Stimulated activated CD8-positive, alpha-beta memory T cell treated with anti-CD3 and anti-CD28 coated beads, Interleukin-12 subunit alpha, Interleukin-12 subunit beta, amount 100 ng/mL, for 24 hours (primary cell): ENCODE results near the gene RPS18.
"Not testable (repeated sequence)": the region's sequence is repeated elsewhere in the genome, so short reads cannot be mapped to it uniquely, and the experiment has no call there.

Source experiments
- DNase-seq: peaks from one replicate; pipeline ENCODE4 v3.0.0-alpha.2; 2020; ENCODE audit errors: extremely low read depth

Gene RPS18

DNA sequence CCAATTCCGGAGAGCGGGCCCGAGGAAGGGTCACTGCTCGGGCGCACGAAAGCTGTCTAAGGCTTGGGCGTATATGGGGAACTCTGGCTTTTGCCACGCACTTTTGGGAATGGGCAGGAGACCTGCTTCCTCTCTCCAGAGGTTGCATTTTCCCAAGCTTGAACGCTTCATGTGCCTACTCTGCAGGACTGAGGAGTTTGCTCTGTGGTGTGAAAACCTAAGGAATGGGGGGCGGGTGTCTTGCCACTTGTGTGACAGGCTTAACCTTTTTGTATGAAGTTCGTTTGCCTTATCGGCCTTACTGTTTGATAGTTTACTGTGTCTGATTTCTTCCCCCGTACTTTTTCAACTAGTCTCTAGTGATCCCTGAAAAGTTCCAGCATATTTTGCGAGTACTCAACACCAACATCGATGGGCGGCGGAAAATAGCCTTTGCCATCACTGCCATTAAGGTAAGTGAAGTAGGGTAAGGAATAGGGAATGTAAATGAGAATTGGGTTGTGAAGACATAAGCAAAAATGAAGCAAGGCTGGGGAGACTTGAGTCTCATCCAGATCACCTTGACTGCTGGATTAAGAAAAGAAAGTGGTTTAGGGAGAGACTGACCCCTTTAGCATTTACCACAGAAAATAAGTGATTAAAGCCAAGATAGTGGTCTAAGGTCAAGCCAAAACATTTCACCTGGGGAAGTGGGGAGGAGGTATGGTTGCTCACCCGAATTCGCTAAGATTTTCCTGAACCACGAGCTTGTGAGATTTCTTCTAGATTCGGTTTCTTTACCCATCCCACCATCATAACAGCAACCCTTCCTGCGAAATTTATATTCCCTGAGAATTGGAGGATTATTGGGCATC, 627 bp downstream of the RPS18 start:
- no peak for DNase-seq

GRCh38 chr6:33273129-33273923, 1.5 kb downstream of the RPS18 start:
- no peak for DNase-seq

DNA sequence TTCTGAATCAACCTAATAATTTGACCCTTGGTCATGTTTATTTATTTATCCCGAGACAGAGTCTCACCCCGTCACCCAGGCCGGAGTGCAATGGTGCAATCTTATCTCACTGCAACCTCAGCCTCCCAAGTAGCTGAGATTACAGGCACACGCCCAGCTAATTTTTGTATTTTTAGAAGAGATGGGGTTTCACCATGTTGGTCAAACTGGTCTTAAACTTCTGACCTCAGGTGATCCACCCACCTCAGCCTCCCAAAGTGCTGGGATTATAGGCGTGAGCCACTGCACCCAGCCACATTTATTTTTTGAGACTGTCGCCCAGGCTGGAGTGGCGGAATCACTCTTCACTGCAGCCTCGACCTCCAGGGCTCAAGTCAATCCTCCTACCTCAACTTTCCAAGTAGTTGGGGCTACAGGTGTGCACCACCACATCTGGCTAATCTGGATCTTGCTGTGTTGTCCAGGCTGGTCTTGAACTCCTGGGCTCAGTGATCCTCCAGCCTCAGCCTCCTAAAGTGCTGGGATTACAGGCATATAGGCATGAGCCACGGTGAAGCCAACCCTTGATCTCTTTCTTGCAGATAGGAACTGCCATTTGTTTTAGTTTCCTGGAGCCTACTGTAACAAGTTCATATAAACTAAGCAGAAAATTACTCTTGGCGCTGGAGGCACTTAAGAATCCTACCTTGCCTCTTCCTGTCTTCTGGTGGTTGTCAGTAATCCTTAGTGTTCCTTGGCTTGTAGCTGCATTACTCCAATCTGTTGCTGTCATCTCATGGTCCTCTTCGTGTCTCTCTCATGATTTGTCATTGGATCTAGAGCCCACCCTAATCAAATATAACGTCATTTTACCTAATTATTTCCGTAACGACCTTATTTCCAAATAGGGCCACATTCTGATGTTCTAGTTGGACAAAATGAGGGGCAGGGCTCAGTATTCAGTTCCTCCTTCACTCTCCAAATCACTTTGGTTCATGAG, 2.3 kb downstream of the RPS18 start:
- DNase-seq, result no peak

DNA sequence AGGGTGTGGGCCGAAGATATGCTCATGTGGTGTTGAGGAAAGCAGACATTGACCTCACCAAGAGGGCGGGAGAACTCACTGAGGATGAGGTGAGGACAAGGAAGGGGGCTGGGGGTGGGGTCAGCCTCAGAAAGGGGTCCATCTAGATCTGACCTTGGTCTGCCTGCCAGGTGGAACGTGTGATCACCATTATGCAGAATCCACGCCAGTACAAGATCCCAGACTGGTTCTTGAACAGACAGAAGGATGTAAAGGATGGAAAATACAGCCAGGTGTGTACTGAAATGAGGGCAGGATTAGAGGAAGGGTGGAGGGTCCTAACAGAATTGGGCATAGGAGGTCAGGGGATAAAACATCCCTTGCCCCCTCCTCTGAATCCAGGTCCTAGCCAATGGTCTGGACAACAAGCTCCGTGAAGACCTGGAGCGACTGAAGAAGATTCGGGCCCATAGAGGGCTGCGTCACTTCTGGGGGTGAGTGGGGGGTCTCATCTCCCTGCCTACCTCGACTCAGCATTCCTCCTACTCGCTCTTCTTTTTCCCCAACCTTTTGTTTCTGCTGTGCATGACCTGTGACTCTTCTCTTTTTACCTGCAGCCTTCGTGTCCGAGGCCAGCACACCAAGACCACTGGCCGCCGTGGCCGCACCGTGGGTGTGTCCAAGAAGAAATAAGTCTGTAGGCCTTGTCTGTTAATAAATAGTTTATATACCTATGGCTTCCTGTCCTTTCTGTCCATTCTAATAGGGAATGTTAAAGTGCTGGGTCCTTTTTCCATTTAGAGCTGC, 4.1 kb downstream of the RPS18 start:
- not testable (repeated sequence) for DNase-seq

DNA sequence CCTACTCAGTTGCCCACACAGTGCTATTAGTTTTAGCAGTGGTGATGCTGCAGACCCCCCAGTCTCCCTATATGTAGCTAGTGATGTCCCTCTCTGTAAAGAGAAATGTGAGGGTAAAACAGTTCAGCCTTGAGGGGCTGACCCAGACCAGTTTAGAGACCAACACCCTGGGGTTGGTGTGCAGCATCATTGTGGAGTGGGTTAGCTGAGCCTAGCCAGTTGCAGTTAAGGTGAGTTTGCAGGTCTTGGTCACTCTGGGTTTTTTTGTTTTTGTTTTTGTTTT, 4.6 kb downstream of the RPS18 start:
- DNase-seq, result no peak

DNA sequence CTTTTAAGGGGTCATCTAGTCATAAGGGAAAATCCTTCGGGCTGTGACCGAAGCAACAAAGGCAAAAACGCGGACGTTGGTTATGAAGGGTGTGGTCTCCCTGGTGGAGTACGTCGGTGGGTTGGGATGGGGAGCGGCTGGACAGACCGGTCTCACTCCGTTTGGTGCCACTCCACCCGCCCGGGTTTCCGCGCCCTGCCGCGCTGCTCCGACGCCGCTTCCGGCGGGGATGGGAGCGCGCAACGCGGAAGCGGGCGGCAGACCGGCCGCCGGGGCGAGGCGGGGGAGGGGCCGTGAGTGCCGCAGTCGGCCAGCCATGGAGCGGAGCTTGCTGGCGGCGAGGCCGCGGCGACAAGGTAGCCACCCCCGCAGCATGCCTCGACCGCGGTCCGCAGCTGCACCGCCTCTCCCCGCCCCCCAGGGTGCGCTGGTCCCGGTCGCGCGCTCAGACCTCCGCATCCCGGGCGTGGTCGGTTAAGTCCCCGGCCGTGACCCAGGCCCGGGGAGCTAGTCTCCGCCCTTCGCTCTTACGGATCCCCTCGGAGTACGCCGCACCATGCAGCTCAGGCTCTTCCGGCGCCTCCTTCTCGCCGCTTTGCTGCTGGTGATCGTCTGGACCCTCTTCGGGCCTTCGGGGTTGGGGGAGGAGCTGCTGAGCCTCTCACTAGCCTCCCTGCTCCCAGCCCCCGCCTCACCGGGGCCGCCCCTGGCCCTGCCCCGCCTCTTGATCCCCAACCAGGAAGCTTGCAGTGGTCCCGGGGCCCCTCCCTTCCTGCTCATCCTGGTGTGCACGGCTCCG, 5.2 kb downstream of the RPS18 start, which contains the start of gene B3GALT4:
B3GALT4 (plus strand) TSS at position 260 of the 799 bp plus-strand sequence; CDS start at position 557, 297 bp downstream.
- DNase-seq, result no peak

DNA sequence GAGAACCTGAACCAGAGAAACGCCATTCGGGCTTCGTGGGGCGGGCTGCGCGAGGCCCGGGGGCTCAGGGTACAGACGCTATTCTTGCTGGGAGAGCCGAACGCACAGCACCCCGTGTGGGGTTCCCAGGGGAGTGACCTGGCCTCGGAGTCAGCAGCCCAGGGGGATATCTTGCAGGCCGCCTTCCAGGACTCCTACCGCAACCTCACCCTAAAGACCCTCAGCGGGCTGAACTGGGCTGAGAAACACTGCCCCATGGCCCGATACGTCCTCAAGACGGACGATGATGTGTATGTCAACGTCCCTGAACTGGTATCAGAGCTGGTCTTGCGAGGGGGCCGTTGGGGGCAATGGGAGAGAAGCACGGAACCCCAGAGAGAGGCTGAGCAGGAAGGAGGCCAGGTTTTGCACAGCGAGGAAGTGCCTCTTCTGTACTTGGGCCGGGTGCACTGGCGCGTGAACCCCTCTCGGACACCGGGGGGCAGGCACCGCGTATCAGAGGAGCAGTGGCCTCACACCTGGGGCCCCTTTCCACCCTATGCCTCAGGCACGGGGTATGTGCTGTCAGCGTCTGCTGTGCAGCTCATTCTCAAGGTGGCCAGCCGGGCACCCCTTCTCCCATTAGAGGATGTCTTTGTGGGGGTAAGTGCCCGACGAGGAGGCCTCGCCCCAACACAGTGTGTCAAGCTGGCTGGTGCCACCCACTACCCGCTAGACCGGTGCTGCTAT, 6.0 kb downstream of the RPS18 start:
- no peak for DNase-seq

DNA sequence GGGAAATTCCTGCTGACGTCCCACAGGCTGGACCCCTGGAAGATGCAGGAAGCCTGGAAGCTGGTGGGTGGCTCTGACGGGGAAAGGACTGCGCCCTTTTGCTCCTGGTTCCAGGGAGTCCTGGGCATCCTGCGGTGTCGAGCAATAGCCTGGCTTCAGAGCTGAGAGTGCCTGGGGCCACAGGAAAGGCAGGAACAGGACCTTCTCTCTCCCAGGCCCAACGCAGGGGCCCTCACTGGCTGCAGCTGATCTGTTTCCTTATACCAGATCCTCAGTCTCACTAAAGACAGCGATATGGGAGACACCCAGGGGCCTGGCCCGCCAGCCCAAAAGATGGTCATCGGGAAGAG, 6.5 kb downstream of the RPS18 start:
- no peak for DNase-seq

DNA sequence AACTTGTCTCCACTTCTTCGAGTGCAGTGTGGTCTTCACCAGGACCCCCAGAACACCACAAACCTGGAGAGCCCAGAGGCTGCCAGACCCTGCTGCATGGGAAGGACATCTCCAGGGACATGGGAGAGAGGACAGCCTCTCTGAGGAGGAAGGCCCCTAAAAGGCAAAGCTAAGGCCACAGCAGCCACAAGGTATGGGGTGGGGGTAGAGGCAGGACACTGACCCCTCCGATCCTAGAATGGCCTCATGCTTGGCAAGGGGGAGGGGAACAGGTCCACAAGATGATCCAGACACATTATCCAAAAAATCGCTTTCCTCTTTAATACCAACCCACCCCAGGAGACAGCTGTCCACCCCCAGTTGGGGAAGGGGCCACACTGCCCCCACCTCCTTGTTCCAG, 6.9 kb downstream of the RPS18 start:
- no peak for DNase-seq

GRCh38 chr6:33279257-33279695, 7.4 kb downstream of the RPS18 start:
- DNase-seq, result no peak

GRCh38 chr6:33279971-33280511, 8.2 kb downstream of the RPS18 start:
- DNase-seq, result no peak

DNA sequence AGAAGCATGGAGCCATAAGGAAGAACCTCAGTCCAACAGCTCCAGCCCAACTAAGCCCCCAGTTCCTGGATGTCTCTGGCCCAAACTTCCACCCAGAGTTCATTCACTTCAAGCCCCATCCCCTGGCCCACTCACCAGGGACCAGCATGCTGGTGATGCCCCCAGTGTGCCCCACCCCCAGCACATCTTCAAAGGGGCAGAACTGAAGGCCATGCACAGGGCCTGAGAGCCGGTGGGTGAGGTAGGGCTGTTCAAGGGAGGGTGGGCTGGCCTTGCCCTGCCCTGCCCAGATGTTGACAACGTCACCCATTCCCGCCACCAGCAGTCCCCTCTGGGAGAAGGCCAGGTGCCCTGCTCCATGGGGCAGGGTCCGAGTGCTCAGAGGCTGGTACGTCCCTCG, 8.7 kb downstream of the RPS18 start:
- DNase-seq, result no peak

DNA sequence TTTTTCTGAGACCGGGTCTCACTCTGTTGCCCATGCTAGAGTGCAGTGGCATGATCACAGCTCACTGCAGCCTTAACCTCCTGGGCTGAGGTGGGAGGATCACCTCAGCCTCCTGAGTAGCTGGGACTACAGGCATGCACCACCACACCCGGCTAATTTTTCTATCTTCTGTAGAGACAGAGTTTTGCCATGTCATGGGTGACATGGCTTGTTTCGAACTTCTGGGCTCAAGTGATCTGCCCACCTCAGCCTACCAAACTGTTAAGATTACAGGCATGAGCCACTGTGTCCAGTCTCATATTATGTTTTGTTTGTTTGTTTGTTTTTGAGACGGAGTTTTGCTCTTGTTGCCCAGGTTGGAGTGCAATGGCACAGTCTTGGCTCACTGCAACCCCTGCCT, 13.3 kb downstream of the RPS18 start:
- DNase-seq, result not testable (repeated sequence)

DNA sequence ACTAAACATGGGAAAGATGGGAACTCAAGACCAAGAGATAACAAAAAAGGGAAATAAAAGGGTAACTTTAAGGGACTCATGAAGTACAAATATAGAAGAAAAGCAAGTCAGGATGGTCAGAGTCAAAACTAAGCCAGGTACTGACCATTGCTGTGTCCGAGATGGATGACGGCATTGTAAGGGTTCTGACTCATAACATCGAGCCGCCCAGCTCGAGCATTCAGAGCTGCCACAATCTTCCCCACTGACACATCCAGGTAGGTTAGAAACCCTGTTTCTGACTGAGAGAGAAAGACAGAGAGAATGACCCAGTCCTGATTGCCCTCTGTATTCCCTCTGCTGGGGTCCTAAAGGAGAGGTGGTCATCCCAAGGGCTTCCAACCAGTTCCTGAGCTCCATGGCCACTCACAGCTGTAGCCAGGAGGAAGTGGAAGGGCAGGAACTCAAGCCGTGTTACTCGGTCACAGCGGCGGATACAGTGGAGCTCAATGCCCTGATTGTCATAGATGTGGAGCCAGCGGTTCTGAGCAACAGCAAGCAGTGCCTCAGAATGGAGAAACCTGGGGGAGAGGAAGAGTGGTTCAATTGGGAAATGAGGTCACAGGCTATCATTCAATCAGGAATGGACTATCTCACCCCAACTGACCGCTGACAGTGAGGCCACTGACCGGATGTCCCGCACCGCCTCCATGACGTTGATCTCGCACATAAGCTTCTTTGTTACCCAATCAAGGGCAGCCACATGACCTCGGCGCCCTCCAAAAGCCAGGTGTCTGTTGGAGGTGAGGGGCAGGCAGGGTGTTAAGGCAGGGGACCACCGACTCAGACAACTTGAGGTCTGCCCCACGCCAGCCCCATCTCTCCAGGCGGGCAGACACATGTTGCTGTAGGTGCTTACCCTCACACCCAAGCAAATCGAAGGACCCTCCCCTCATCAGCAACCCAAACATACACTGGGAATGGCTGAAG, 15.4 kb downstream of the RPS18 start:
- no peak for DNase-seq

DNA sequence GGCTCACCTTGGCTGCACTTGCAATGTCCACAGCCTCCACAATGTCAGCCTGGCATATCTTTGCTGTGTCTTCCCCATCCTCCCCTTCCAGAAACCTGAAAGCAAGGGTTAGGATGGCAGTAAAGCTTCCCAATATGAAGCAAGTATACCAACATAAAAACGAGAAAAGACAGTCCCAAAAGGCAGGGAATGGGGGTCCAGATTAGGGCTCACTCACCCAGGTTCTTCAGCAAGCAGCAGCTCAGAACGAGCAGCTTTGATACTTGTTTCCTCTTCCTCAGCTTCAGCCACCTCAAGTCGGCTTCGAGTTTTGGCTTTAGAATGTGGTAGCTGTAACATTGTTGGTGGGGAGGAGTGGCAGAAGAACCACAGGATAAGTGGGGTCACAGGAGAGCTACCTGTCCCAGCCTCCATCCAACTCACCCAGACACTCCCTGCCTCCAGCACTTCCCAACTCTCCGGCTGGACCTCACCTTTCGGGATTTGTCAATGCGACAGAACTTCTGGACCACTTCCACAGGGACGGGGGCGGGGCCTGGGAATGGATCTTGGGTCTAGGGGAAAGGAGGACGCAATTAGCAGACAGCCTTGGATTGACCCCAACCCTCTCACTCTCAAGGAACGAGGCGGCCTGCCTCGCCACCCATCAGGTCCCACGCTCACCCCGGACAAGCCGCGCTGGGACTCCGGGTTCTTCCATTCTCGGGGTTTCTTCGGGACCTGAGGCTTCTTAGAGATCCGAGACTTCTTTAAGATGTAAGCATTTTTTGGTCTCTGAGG, 16.5 kb downstream of the RPS18 start:
- DNase-seq, result no peak

DNA sequence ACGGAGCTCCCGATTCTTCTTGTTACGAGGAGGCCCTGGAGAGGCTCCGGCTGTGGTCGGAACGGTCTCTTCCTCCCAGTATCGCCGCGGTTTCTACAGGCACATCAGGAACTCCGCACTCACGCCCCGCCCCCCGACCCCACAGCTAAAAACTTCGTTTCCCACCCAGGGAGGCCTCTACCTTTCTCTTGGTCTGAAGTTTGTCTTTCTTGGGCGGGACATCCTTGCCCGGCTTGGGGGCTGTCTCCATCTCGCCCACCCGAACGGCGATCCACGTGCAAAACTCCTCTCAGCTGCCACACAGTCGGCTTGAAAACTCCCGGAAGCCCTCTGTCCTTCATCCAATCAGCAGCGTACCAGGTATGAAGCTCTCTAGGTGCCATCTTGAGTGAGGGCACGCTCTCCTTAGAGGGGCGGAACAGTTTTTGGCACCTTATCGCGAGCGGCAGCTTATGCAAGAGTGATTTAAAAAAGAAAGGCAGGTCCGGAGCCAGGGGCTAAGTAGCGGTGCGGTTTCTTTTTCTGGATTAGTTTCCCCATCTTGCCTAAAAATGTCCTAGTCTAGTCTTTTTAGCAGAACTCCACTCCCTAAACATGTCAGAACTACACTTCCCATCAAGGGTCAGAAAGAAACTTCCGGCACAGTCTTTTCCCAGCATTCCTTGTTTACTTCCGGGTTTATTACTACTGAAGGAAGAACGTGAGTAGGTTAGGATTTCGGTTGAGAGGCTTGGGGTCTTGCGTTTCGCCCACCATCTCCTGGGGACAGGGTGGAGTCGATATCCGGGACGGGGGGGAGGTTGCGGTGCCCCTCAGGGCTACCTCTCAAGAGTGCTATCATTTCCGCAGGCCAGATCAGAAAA, 17.3 kb downstream of the RPS18 start, which contains the start of the genes PFDN6 and WDR46:
PFDN6 (plus strand) TSS at position 681 of the 863 bp plus-strand sequence. CDS start 256 bp downstream, outside the sequence.
WDR46 (minus strand) TSS at position 319 of the 863 bp plus-strand sequence; CDS start at position 250, 69 bp downstream.
- peak; percentile 67 for DNase-seq
